GM12875 (cell line): ENCODE data around the gene SCD5.
"Not testable (repeated sequence)": the region's sequence is repeated elsewhere in the genome, so short reads cannot be mapped to it uniquely, and the experiment has no call there.

Experiments used
- H3K4me3 ChIP-seq: one replicate; pipeline ENCODE4 v1.5.1; 2011; ENCODE audit warnings: low read depth, low read length, control low read depth
- CTCF ChIP-seq: IDR thresholded peaks from 2 replicates; pipeline ENCODE4 v1.5.1; 2011; ENCODE audit warnings: low read depth, mild to moderate bottlenecking, control low read depth, inconsistent platforms, low read length, moderate library complexity, borderline replicate concordance; ENCODE audit not compliant: insufficient read depth

The SCD5 gene

GRCh38 chr4:82820689-82821088 is 22.1 kb upstream of the SCD5 start:
- no peak overlapping the region for H3K4me3 ChIP-seq
- TF ChIP-seq CTCF = no peak

GRCh38 chr4:82818664-82819662 is 20.4 kb upstream of the SCD5 start:
- H3K4me3 ChIP-seq = no peak overlapping the region
- no peak for TF ChIP-seq CTCF

GRCh38 chr4:82816874-82817273 is 18.3 kb upstream of the SCD5 start:
- H3K4me3 ChIP-seq = not testable (repeated sequence)

- no peak for TF ChIP-seq CTCF
- H3K4me3 ChIP-seq = no peak overlapping the region
Measured at GRCh38 chr4:82814034-82814433, 15.4 kb upstream of the SCD5 start.

GRCh38 chr4:82811838-82812341 is 13.3 kb upstream of the SCD5 start:
- no peak for TF ChIP-seq CTCF
- no peak overlapping the region for H3K4me3 ChIP-seq

GRCh38 chr4:82811392-82811791 is 12.8 kb upstream of the SCD5 start:
- no peak overlapping the region for H3K4me3 ChIP-seq
- no peak for TF ChIP-seq CTCF

- TF ChIP-seq CTCF = no peak
Measured at GRCh38 chr4:82810176-82810575, 11.6 kb upstream of the SCD5 start.

More at GRCh38 chr4:82810176-82810575, 11.6 kb upstream of the SCD5 start:
- H3K4me3 ChIP-seq = no peak overlapping the region
